ENCODE measurements around the gene SLA2. TPM values are rescaled to one million over a fixed set of nuclear protein-coding genes. Genes with fewer than 3 reads are reported as not detected.

SLA2 gene
- total and polyA plus RNA-seq, 2 of the 8 experiments (the other 6 are each of a cell fraction or from before 2014, with no cell fraction given), result 0.18 TPM; not detected in 1

DNA sequence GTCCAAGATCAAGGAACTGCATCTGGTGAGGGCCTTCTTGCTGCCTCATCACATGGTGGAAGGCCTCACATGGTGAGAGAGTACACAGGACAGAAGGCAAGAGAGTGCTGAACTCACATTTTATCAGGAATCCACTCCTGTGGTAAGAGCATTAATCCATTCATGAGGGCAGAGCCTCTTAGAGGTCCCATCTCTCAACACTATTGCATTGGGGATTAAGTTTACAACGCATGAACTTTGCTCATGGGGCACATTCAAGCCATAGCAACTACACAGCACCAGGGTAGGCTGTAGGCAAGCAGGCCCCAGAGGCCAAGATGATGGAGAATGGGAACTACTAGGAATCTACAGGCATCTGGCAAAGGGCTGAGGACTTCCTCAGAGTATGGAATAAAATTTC is 82.6 kb downstream of the SLA2 start:
- WGBS, 2 experiments (ENCODE audit: extremely low coverage in 1 of 2, insufficient coverage in 1 of 2, insufficient read length in 1 of 2, insufficient replicate concordance in 2 of 2, low coverage in 1 of 2, low lambda C conversion rate in 2 of 2, missing lambda C conversion rate in 1 of 2), result 83% methylated on average over 1 of the region's 1 CpG; no CpG with 5 or more reads in 1 of the 2 experiments
- H2AK5ac ChIP-seq (ENCODE audit: low read depth, low read length), result 0 out of 2 replicates have a peak overlapping the region, but pooled peaks have one; percentile 6
- no peak overlapping the region for H2AFZ ChIP-seq (ENCODE audit: low read length)
- peak overlapping the region; percentile 55; the same call in 1 of the 2 replicates for H3K18ac ChIP-seq (ENCODE audit: extremely low read depth, low read length)
- FAIRE-seq (no peak), DNase-seq (ENCODE audit: low read depth in 1 of 2, low spot score in 2 of 2) (no peak)
- H3K4ac ChIP-seq (replicated peaks; ENCODE audit: insufficient read length, low read depth, low read length), result no peak overlapping the region
- no peaks in the 10 kb centered on the region for H3K27me3 ChIP-seq (replicated peaks in 1 of 4; ENCODE audit: control insufficient read depth in 3 of 4, extremely low read depth in 1 of 4, insufficient read depth in 3 of 4, low read length in 3 of 4)
- no peak overlapping the region for H4K8ac ChIP-seq (ENCODE audit: extremely low read depth, insufficient read depth, low read length)
- H3K36me3 ChIP-seq (ENCODE audit: control insufficient read depth in 2 of 4, insufficient read depth in 4 of 4, low read length in 3 of 4), result no peaks in the 10 kb centered on the region; a peak in 1 of 8 replicates
- H3K23ac ChIP-seq (ENCODE audit: insufficient read length), result no peak overlapping the region
- H2BK120ac ChIP-seq (replicated peaks; ENCODE audit: low read depth, low read length), result peak overlapping the region; percentile 12
- H2BK15ac ChIP-seq (ENCODE audit: low read length), result no peak overlapping the region; the same call in 1 of the 2 replicates
- no peak overlapping the region; the same call in 1 of the 2 replicates for H2BK20ac ChIP-seq (ENCODE audit: low read length)
- H2BK12ac ChIP-seq (ENCODE audit: low read depth, low read length), result peak overlapping the region; percentile 5
- no peak overlapping the region for H3K14ac ChIP-seq (ENCODE audit: insufficient read length)
- H3K9ac ChIP-seq (replicated peaks in 1 of 4; ENCODE audit: extremely low read depth in 1 of 4, low read depth in 3 of 4, low read length in 3 of 4), result no peak overlapping the region
- H4K5ac ChIP-seq (ENCODE audit: insufficient read length, low read depth, low read length), result peak overlapping the region; percentile 31
- peak overlapping the region in 1 of 2 experiments; percentile 63; a peak in 2 of 4 replicates for H3K4me2 ChIP-seq (ENCODE audit: insufficient read depth in 1 of 2, low read depth in 2 of 2, low read length in 2 of 2)
- no peak overlapping the region for H3K56ac ChIP-seq (replicated peaks; ENCODE audit: insufficient read length, low read depth, low read length)
- H3K23me2 ChIP-seq (ENCODE audit: low read depth, low read length), result peaks cover 5% of the 10 kb centered on the region; the same call in 1 of the 2 replicates
- peaks cover 6 to 7% of the 10 kb centered on the region in 2 experiments; a peak in 1 of 4 replicates for H3K79me2 ChIP-seq (ENCODE audit: control insufficient read depth in 1 of 2, insufficient read depth in 2 of 2, low read length in 2 of 2)
- ChIA-PET POLR2A (ENCODE audit: partially characterized antibody) (interaction anchor here (0.6 to 1.8 kb wide), 3 partner anchors 35 to 524 kb away, joined by 3 to 5 read pairs (median 3); partner anchors contain the start of gene RAB5IF), CTCF (ENCODE audit: partially characterized antibody) (interaction anchor here (1.1 to 3.4 kb wide), 3 partner anchors 15 to 61 kb away, joined by 3 to 13 read pairs (median 4); no protein-coding TSS in a partner anchor)
- H2BK5ac ChIP-seq (ENCODE audit: low read depth, low read length), result no peak overlapping the region; the same call in 1 of the 2 replicates
- no peak overlapping the region for H3K4me3 ChIP-seq (ENCODE audit: extremely low read depth in 1 of 4, insufficient read depth in 2 of 4, low read depth in 3 of 4, low read length in 4 of 4)
- H3K79me1 ChIP-seq (ENCODE audit: low read depth, low read length), result no peaks in the 10 kb centered on the region; the same call in 1 of the 2 replicates
- no peaks in the 10 kb centered on the region for H4K20me1 ChIP-seq (replicated peaks in 1 of 2; ENCODE audit: control insufficient read depth in 1 of 2, insufficient read depth in 2 of 2, low read length in 2 of 2)
- peaks cover 6 to 9% (median 8%) of the 10 kb centered on the region in 4 experiments for H3K4me1 ChIP-seq (replicated peaks in 1 of 4; ENCODE audit: control insufficient read depth in 3 of 4, insufficient read depth in 4 of 4, low read length in 3 of 4)
- H3K27ac ChIP-seq (ENCODE audit: low read depth, low read length), result no peak overlapping the region
- H4K91ac ChIP-seq (replicated peaks; ENCODE audit: insufficient read length, low read length), result peak overlapping the region; percentile 7
- peaks cover 0 to 4% of the 10 kb centered on the region in 2 experiments; a peak in 1 of 4 replicates for H3K9me3 ChIP-seq (ENCODE audit: insufficient read depth in 2 of 2, low read depth in 1 of 2, low read length in 1 of 2)
